ENCODE results near the gene BRMS1L. TPM values are rescaled to one million over a fixed set of nuclear protein-coding genes. Genes with fewer than 3 reads are reported as not detected.
A peak's percentile ranks its signal among the peaks of the same experiment; 100 is the strongest.

Gene BRMS1L
- total and polyA plus RNA-seq, 9 of the 15 experiments (the other 6 are each of a cell fraction or from before 2014, with no cell fraction given), result 1.2 to 4.7 (median 3.3) TPM

DNA sequence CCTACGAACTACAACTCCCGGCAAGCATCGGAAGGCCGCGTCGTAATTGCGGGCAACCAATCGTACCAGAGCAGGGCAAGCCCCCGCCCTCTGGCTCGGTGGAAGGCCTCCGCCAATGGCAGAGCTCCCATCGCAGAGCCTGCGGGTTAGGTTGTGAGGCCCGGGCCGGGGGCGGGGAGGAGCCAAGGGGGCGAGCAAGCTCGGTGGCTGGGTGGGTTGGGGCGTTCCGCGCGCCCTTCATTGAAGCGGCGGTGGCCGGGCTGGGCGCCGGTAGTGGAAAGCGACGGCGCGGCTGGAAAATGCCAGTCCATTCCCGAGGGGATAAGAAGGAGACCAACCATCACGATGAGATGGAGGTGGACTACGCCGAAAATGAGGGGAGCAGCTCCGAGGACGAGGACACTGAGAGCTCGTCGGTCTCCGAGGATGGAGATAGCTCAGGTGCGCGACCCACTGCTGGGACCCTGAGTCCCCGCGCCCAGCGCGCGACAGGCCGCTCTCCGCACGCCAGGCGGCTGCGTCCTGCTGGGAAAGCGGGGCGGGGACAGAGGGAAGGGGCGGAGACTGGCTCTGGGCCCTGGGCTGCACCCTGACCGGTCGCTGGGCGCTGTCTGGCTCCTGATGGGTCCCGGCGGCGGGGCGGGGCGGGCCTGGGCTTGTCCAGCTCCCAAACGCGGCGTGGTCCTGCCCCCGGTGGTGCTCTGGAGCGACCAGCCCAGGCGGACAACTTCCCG, at the start of gene BRMS1L (continued):
- no peak for TF ChIP-seq CBX5 (IDR thresholded peaks at IDR 0.05; ENCODE audit: borderline replicate concordance, low read depth)
- peak; percentile 33; the same call in 1 of the 2 replicates for TF ChIP-seq NFIC (IDR thresholded peaks at IDR 0.05)
- no peak for TF ChIP-seq TRIM25 (IDR thresholded peaks at IDR 0.05; ENCODE audit: borderline replicate concordance)
- TF ChIP-seq ZZZ3 (IDR thresholded peaks at IDR 0.05), result no peak
- TF ChIP-seq CHCHD3 (CRISPR knock-in tag; IDR thresholded peaks at IDR 0.05), result no peak
- peak; percentile 96 for TF ChIP-seq ZFX (CRISPR knock-in tag; IDR thresholded peaks at IDR 0.05)
- TF ChIP-seq MYNN (IDR thresholded peaks at IDR 0.05), result no peak
- no peak for TF ChIP-seq MYNN (CRISPR knock-in tag; IDR thresholded peaks at IDR 0.05)
- TF ChIP-seq HDAC2 (IDR thresholded peaks at IDR 0.05), result no peak
- TF ChIP-seq KDM2B (CRISPR knock-in tag; IDR thresholded peaks at IDR 0.05), result no peak
- TF ChIP-seq ZNF76 (CRISPR knock-in tag; IDR thresholded peaks at IDR 0.05; ENCODE audit: borderline replicate concordance), result no peak
- TF ChIP-seq TAF7 (tag; IDR thresholded peaks at IDR 0.05), result peak; percentile 66; the same call in 1 of the 2 replicates
- TF ChIP-seq SRSF7 (optimal IDR thresholded peaks at IDR 0.05; ENCODE audit: low read depth, low read length), result no peak
- no peak for TF ChIP-seq MAFF (IDR thresholded peaks at IDR 0.05; ENCODE audit: low read length)
- TF ChIP-seq SMARCB1 (IDR thresholded peaks at IDR 0.05; ENCODE audit: insufficient read length, low read depth), result no peak
- no peak for TF ChIP-seq EWSR1 (IDR thresholded peaks at IDR 0.05; ENCODE audit: borderline replicate concordance, low read depth, partially characterized antibody)
- no peak for TF ChIP-seq ZNF551 (CRISPR knock-in tag; IDR thresholded peaks at IDR 0.05)
- no peak for TF ChIP-seq ZNF57 (CRISPR knock-in tag; IDR thresholded peaks at IDR 0.05)
- TF ChIP-seq CBX2 (IDR thresholded peaks at IDR 0.05; ENCODE audit: insufficient read depth, low read length, poor library complexity, severe bottlenecking), result no peak
- TF ChIP-seq ATF1 (CRISPR knock-in tag; IDR thresholded peaks at IDR 0.05), result no peak
- TF ChIP-seq ATF1 (tag; IDR thresholded peaks at IDR 0.05), result peak; percentile 94
- no peak for TF ChIP-seq PURB (CRISPR knock-in tag; IDR thresholded peaks at IDR 0.05; ENCODE audit: low read depth)
- peak; percentile 15; the same call in 1 of the 2 replicates for TF ChIP-seq PKNOX1 (IDR thresholded peaks at IDR 0.05)
- peak; percentile 85 for TF ChIP-seq POLR2H (tag; IDR thresholded peaks at IDR 0.05; ENCODE audit: low read depth)
- TF ChIP-seq CREM (IDR thresholded peaks at IDR 0.05; ENCODE audit: low read depth), result peak; percentile 93
- no peak for TF ChIP-seq ELF2 (CRISPR knock-in tag; IDR thresholded peaks at IDR 0.05)
- TF ChIP-seq FOXA1 (IDR thresholded peaks at IDR 0.05; ENCODE audit: borderline replicate concordance), result no peak
- no peak for TF ChIP-seq SAFB2 (IDR thresholded peaks at IDR 0.05; ENCODE audit: borderline replicate concordance, low read depth, low read length, severe bottlenecking)
- no peak for TF ChIP-seq RBM17 (IDR thresholded peaks at IDR 0.05; ENCODE audit: borderline replicate concordance, low read depth, low read length)
- 0 out of 2 replicates have a peak, but pooled peaks have one; percentile 10 for TF ChIP-seq ESRRA (IDR thresholded peaks at IDR 0.05; ENCODE audit: borderline replicate concordance, low read depth)

Data from K562 (cell line).